GM19099 (cell line): ENCODE measurements around the gene UBL4A.

ENCODE experiments used
- POLR2A ChIP-seq: IDR thresholded peaks from 3 replicates; pipeline ENCODE4 v1.6.1; 2011; ENCODE audit warnings: low read depth; ENCODE audit not compliant: insufficient read length; ENCODE audit errors: extremely low read depth

UBL4A gene

GRCh38 chrX:154488336-154489075 lies 2.1 kb upstream of the UBL4A start:
- TF ChIP-seq POLR2A = no peak

- TF ChIP-seq POLR2A = no peak
These were observed 1.3 kb upstream of the UBL4A start for GRCh38 chrX:154487518-154488290.

- no peak for TF ChIP-seq POLR2A
These were observed 391 bp downstream of the UBL4A start for GRCh38 chrX:154486052-154486395.

- TF ChIP-seq POLR2A = no peak
These were observed 1.0 kb downstream of the UBL4A start for GRCh38 chrX:154485150-154486051.

GRCh38 chrX:154484255-154485149 lies 1.9 kb downstream of the UBL4A start:
- no peak for TF ChIP-seq POLR2A

- no peak for TF ChIP-seq POLR2A
These were observed 3.1 kb downstream of the UBL4A start for GRCh38 chrX:154483325-154483724.

- TF ChIP-seq POLR2A = no peak
These were observed 3.6 kb downstream of the UBL4A start for GRCh38 chrX:154482786-154483185.

- TF ChIP-seq POLR2A = no peak
These were observed 4.4 kb downstream of the UBL4A start for GRCh38 chrX:154481911-154482601.

- TF ChIP-seq POLR2A = no peak
These were observed 5.2 kb downstream of the UBL4A start for GRCh38 chrX:154481195-154481594.

GRCh38 chrX:154478728-154479622 lies 7.4 kb downstream of the UBL4A start, which contains the start of gene LAGE3:
Gene LAGE3 (minus strand): TSS chrX:154479281. CDS start chrX:154478915, 366 bp downstream.
- peak; percentile 64 for TF ChIP-seq POLR2A

- TF ChIP-seq POLR2A = no peak
These were observed 8.4 kb downstream of the UBL4A start for GRCh38 chrX:154477891-154478477.

GRCh38 chrX:154476821-154477220 lies 9.6 kb downstream of the UBL4A start:
- no peak for TF ChIP-seq POLR2A

GRCh38 chrX:154473683-154474082 lies 12.7 kb downstream of the UBL4A start:
- no peak for TF ChIP-seq POLR2A
